Measurements from ENCODE around the gene PPP1R17.

GRCh38 chr7:31692451-31692850, 5.4 kb downstream of the PPP1R17 start:
- TF ChIP-seq CTCF (conservative IDR thresholded peaks at IDR 0.05; ENCODE audit: low read length) (no peak), EZH2phosphoT487 (IDR thresholded peaks at IDR 0.05; ENCODE audit: borderline replicate concordance, low read depth, low read length) (no peak)

Measured in OCI-LY7 (cell line).